HCT116 (cell line): ENCODE measurements around the gene FAM168A. TPM values are rescaled to one million over a fixed set of nuclear protein-coding genes. Genes with fewer than 3 reads are reported as not detected.

ENCODE experiments used
- ATAC-seq: fragments of 200-7000 bp; cut with Tn5 transposase; 2 replicates; pipeline ENCODE4 v1.9.1; 2020; ENCODE audit warnings: mild to moderate bottlenecking, moderate library complexity
- BruUV-seq: library from RNA; stranded (reverse); fragments of 400-500 nt; replicated peaks from 2 replicates; lab custom pipeline; 2021; lab: Mats Ljungman, UMichigan
- CTCF ChIA-PET: fragments of 300-600 bp; sonication (Branson Sonifier 250); formaldehyde crosslinking; loops from one replicate; lab custom pipeline; 2021; ENCODE audit warnings: antibody characterized with exemption; lab: Charles Lee
- POLR2A ChIA-PET: fragments of 300-600, 350-600 bp; sonication (Branson Sonifier 250); formaldehyde crosslinking; loops from one replicate; lab custom pipeline; 2021; ENCODE audit warnings: antibody characterized with exemption; lab: Charles Lee
- RAD21 ChIA-PET, 2 experiments: fragments of 300-600 bp; sonication (Branson Sonifier 250); formaldehyde crosslinking; loops; one replicate each; lab custom pipeline; 2023; ENCODE audit warnings: low total read pairs in 2 of 2; ENCODE audit not compliant: uncharacterized antibody in 2 of 2, unreplicated experiment in 2 of 2, low non-redundant PET in 1 of 2; lab: Charles Lee
- DNase-seq: peaks from one replicate; pipeline ENCODE4 v3.0.0-alpha.2; 2010; ENCODE audit warnings: low read depth, low spot score
- H2AFZ ChIP-seq: fragments of 200-600 bp; shearing (Covaris generic), sonication (generic); 2 replicates; pipeline ENCODE4 v1.6.1; 2017; ENCODE audit warnings: low read depth, mixed run types, mixed read lengths, antibody characterized with exemption, low read length; ENCODE audit not compliant: poor library complexity, severe bottlenecking
- H3K27ac ChIP-seq: 2 replicates; pipeline ENCODE4 v1.5.1; 2012; ENCODE audit warnings: low read depth, low read length
- H3K27me3 ChIP-seq: fragments of 200-600 bp; sonication (generic); 2 replicates; pipeline ENCODE4 v1.6.1; 2016; ENCODE audit warnings: mixed run types, low read length, mixed read lengths; ENCODE audit not compliant: insufficient read depth
- H3K36me3 ChIP-seq, 2 experiments: fragments of 200-500 bp in 1 of 2; fragments of 200-600 bp in 1 of 2; sonication (Bioruptor generic) in 1 of 2; sonication (generic) in 1 of 2; 2 replicates each; pipeline versions ENCODE4 v1.5.1 to v1.6.1; 2014 to 2016; ENCODE audit warnings: low read length in 2 of 2, inconsistent platforms in 1 of 2, mixed read lengths in 1 of 2, mixed run types in 1 of 2; ENCODE audit not compliant: insufficient read depth in 2 of 2, control insufficient read depth in 1 of 2
- H3K4me1 ChIP-seq, 2 experiments: fragments of 200-600 bp in 1 of 2; sonication (generic) in 1 of 2; 2 replicates each; pipeline versions ENCODE4 v1.5.1 to v1.6.1; 2012 to 2017; ENCODE audit warnings: low read length in 2 of 2, inconsistent platforms in 1 of 2, mild to moderate bottlenecking in 1 of 2, mixed read lengths in 1 of 2, mixed run types in 1 of 2, moderate library complexity in 1 of 2; ENCODE audit not compliant: insufficient read depth in 2 of 2, control insufficient read depth in 1 of 2
- H3K4me2 ChIP-seq: fragments of 200-600 bp; sonication (generic); 2 replicates; pipeline ENCODE4 v1.6.1; 2017; ENCODE audit warnings: mixed run types, low read length, mixed read lengths
- H3K4me3 ChIP-seq, 2 experiments: fragments of 200-600 bp in 1 of 2; sonication (generic) in 1 of 2; replicated peaks in 1 of 2; 2 replicates each; pipeline ENCODE4 v1.5.1; 2011 to 2016; ENCODE audit warnings: low read length in 2 of 2, control low read depth in 1 of 2, low read depth in 1 of 2, mild to moderate bottlenecking in 1 of 2, mixed read lengths in 1 of 2, mixed run types in 1 of 2
- H3K79me2 ChIP-seq: fragments of 200-600 bp; sonication (generic); 2 replicates; pipeline ENCODE4 v1.6.1; 2017; ENCODE audit warnings: mild to moderate bottlenecking, mixed run types, low read length, moderate library complexity, mixed read lengths; ENCODE audit not compliant: insufficient read depth
- H3K9ac ChIP-seq: fragments of 200-600 bp; sonication (generic); 2 replicates; pipeline ENCODE4 v1.6.1; 2016; ENCODE audit warnings: low read length, mixed read lengths
- H3K9me2 ChIP-seq: fragments of 200-600 bp; sonication (generic), shearing (Covaris generic); 2 replicates; pipeline ENCODE4 v1.6.1; 2017; ENCODE audit warnings: mixed run types, mild to moderate bottlenecking, moderate library complexity; ENCODE audit not compliant: insufficient read depth
- H3K9me3 ChIP-seq, 2 experiments: fragments of 200-500 bp in 1 of 2; fragments of 200-600 bp in 1 of 2; sonication (Bioruptor generic) in 1 of 2; sonication (generic) in 1 of 2; 2 replicates each; pipeline ENCODE4 v1.6.1; 2014 to 2017; ENCODE audit warnings: low read length in 2 of 2, mixed read lengths in 2 of 2, inconsistent platforms in 1 of 2, low read depth in 1 of 2, mild to moderate bottlenecking in 1 of 2, mixed run types in 1 of 2, moderate library complexity in 1 of 2; ENCODE audit not compliant: control insufficient read depth in 1 of 2, insufficient read depth in 1 of 2
- H4K20me1 ChIP-seq: fragments of 200-600 bp; sonication (generic), shearing (Covaris generic); 2 replicates; pipeline ENCODE4 v1.6.1; 2017; ENCODE audit warnings: mixed run types, mild to moderate bottlenecking, moderate library complexity; ENCODE audit not compliant: insufficient read depth
- CEBPB ChIP-seq: IDR thresholded peaks from 2 replicates; pipeline ENCODE4 v1.6.1; 2012; ENCODE audit warnings: low read depth
- CTCF ChIP-seq, 3 experiments: fragments of 200-600 bp in 1 of 3; sonication (generic) in 1 of 3; IDR thresholded peaks in 2 of 3; conservative IDR thresholded peaks in 1 of 3; 2 replicates each; pipeline ENCODE4 v1.5.1; 2012 to 2017; ENCODE audit warnings: low read depth in 2 of 3, low read length in 2 of 3, antibody characterized with exemption in 1 of 3, borderline replicate concordance in 1 of 3, control low read depth in 1 of 3, mild to moderate bottlenecking in 1 of 3, mixed read lengths in 1 of 3, mixed run types in 1 of 3, moderate library complexity in 1 of 3; ENCODE audit not compliant: insufficient read depth in 1 of 3
- MAX ChIP-seq: IDR thresholded peaks from 2 replicates; pipeline ENCODE4 v1.6.1; 2012
- POLR2AphosphoS5 ChIP-seq: IDR thresholded peaks from 2 replicates; pipeline ENCODE4 v1.6.1; 2011; ENCODE audit warnings: mild to moderate bottlenecking, low read depth, low read length, moderate library complexity
- ZBTB33 ChIP-seq: IDR thresholded peaks from 2 replicates; pipeline ENCODE4 v1.6.1; 2011; ENCODE audit warnings: mild to moderate bottlenecking, low read length, moderate library complexity; ENCODE audit not compliant: insufficient replicate concordance; ENCODE audit errors: extremely low read depth
- intact Hi-C: fragments of 100-400 bp; cut with micrococcal nuclease; formaldehyde crosslinking; loops from 2 replicates; pipeline ENCODE4 v1.10.0; 2022
- total RNA-seq: library from RNA; stranded (reverse); gene quantifications from one replicate; pipeline ENCODE4 v1.2.1, GENCODE V29; 2021; ENCODE audit not compliant: unreplicated experiment

Gene FAM168A
- total RNA-seq, 1 experiment from 2014 or later = 31.5 TPM

- BruUV-seq = no TSS peak
- no peaks in the 10 kb centered on the region for H3K27me3 ChIP-seq
- DNase-seq (peak; percentile 8), ATAC-seq (peak; percentile 36)
- H4K20me1 ChIP-seq = no peaks in the 10 kb centered on the region
- H3K9me2 ChIP-seq = no peaks in the 10 kb centered on the region
- CTCF ChIA-PET = no interaction called here
- RAD21 ChIA-PET = no interaction called here
- no peak overlapping the region for H3K27ac ChIP-seq
- intact Hi-C loops = no loop called here
- no peak overlapping the region for H3K4me2 ChIP-seq
- H3K4me3 ChIP-seq = no peak overlapping the region
- H3K9ac ChIP-seq = no peak overlapping the region
- H3K4me1 ChIP-seq = peaks cover 0 to 5% of the 10 kb centered on the region in 2 experiments; a peak in 2 of 4 replicates
- POLR2A ChIA-PET = no interaction called here
- H2AFZ ChIP-seq = no peak overlapping the region
- no peaks in the 10 kb centered on the region for H3K36me3 ChIP-seq
- TF ChIP-seq MAX (no peak), CTCF (IDR thresholded peaks at IDR 0.05 in 2 of 3, conservative IDR thresholded peaks at IDR 0.05 in 1 of 3; ENCODE audit: borderline replicate concordance in 1 of 3, insufficient read depth in 1 of 3, low read depth in 2 of 3, low read length in 2 of 3) (no peak), POLR2AphosphoS5 (no peak), ZBTB33 (no peak), CEBPB (no peak)
- no peaks in the 10 kb centered on the region for H3K9me3 ChIP-seq
- H3K79me2 ChIP-seq = no peaks in the 10 kb centered on the region
Observed at GRCh38 chr11:73570415-73571114, 27.3 kb downstream of the FAM168A start.
